ENCODE results near the gene FNDC3B.

Gene FNDC3B

DNA sequence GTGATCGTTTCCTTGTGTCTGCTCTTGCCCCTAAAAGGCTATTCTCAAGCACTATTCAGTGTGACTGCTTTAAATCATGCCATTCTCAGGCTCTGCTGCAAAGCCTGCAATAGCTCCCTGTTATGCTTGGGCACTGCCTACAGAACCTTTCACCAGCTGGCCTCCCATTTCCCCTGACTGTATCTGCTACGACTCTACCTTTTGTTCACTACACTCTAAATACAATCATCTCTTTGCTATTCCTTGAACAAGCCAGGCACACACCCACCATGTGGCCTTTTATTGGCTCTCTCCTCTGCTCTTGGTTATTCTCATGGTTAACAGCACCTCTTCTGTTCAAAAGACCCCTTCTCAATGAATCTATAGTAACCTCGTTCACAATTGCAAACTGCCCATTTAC lies 29.6 kb upstream of the FNDC3B start:
- no peaks in the 10 kb centered on the region for H3K4me1 ChIP-seq (ENCODE audit: low read length)

DNA sequence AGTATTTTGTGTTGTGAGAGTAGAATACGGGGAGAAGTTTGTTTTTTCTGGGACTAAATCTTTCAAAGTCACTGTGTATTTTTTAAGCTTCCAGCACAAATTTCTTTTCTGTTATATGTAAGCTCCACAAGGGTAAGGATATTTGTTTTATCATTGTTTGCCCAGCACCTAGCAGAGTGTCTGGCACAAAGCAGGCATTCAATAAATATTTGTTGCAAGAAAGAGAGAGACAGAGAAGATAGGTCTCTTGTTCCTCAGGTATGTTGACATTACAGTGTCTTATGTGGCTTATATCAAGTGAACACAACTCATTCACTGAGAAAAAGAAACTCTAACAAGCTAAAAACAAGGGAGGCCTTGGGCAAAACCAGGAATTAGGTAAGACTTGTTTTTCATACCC lies 26.6 kb upstream of the FNDC3B start:
- no peak overlapping the region for H3K4me3 ChIP-seq (ENCODE audit: low read length)
- H3K9ac ChIP-seq (ENCODE audit: low read length), result no peak overlapping the region
- no peak overlapping the region for H3K27ac ChIP-seq (ENCODE audit: low read length)
- no peaks in the 10 kb centered on the region for H3K9me2 ChIP-seq (replicated peaks; ENCODE audit: insufficient read depth, low read length)
- no peaks in the 10 kb centered on the region for H3K4me1 ChIP-seq (ENCODE audit: low read length)
- no peaks in the 10 kb centered on the region for H3K79me2 ChIP-seq (ENCODE audit: low read length)
- no peaks in the 10 kb centered on the region for H3K27me3 ChIP-seq (replicated peaks; ENCODE audit: insufficient read depth, low read length)
- TF ChIP-seq EZH2phosphoT487 (IDR thresholded peaks at IDR 0.05; ENCODE audit: low read length), result no peak
- no peak for TF ChIP-seq EZH2 (optimal IDR thresholded peaks at IDR 0.05; ENCODE audit: low read depth, low read length)
- TF ChIP-seq, protein P1, sequence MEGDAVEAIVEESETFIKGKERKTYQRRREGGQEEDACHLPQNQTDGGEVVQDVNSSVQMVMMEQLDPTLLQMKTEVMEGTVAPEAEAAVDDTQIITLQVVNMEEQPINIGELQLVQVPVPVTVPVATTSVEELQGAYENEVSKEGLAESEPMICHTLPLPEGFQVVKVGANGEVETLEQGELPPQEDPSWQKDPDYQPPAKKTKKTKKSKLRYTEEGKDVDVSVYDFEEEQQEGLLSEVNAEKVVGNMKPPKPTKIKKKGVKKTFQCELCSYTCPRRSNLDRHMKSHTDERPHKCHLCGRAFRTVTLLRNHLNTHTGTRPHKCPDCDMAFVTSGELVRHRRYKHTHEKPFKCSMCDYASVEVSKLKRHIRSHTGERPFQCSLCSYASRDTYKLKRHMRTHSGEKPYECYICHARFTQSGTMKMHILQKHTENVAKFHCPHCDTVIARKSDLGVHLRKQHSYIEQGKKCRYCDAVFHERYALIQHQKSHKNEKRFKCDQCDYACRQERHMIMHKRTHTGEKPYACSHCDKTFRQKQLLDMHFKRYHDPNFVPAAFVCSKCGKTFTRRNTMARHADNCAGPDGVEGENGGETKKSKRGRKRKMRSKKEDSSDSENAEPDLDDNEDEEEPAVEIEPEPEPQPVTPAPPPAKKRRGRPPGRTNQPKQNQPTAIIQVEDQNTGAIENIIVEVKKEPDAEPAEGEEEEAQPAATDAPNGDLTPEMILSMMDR (IDR thresholded peaks at IDR 0.05; ENCODE audit: low read length), result no peak
- H2AFZ ChIP-seq (ENCODE audit: low read length), result no peak overlapping the region
- no peaks in the 10 kb centered on the region for H3F3A ChIP-seq (ENCODE audit: insufficient read depth, low read length)
- H3K4me2 ChIP-seq (ENCODE audit: low read depth, low read length), result no peak overlapping the region
- no peaks in the 10 kb centered on the region for H3K36me3 ChIP-seq (replicated peaks; ENCODE audit: insufficient read depth, low read length)
- DNase-seq, result no peak
- H3K9me3 ChIP-seq (replicated peaks; ENCODE audit: insufficient read depth, low read length), result no peaks in the 10 kb centered on the region
- no peaks in the 10 kb centered on the region for H4K20me1 ChIP-seq (ENCODE audit: insufficient read depth, low read length)

More for the DNA sequence above, 29.6 kb upstream of the FNDC3B start:
- Histone ChIP-seq H3F3A (ENCODE audit: insufficient read depth, low read length) (no peaks in the 10 kb centered on the region), H3K9me3 (replicated peaks; ENCODE audit: insufficient read depth, low read length) (no peaks in the 10 kb centered on the region), H3K9ac (ENCODE audit: low read length) (no peak overlapping the region), H3K9me2 (replicated peaks; ENCODE audit: insufficient read depth, low read length) (no peaks in the 10 kb centered on the region), H3K36me3 (replicated peaks; ENCODE audit: insufficient read depth, low read length) (no peaks in the 10 kb centered on the region), H3K27me3 (replicated peaks; ENCODE audit: insufficient read depth, low read length) (no peaks in the 10 kb centered on the region), H4K20me1 (ENCODE audit: insufficient read depth, low read length) (no peaks in the 10 kb centered on the region), H3K27ac (ENCODE audit: low read length) (no peak overlapping the region), H3K4me3 (ENCODE audit: low read length) (no peak overlapping the region), H3K79me2 (ENCODE audit: low read length) (no peaks in the 10 kb centered on the region), H2AFZ (ENCODE audit: low read length) (no peak overlapping the region), H3K4me2 (ENCODE audit: low read depth, low read length) (no peak overlapping the region)
- no peak for DNase-seq
- TF ChIP-seq, protein P1 (IDR thresholded peaks at IDR 0.05; ENCODE audit: low read length), result no peak
- TF ChIP-seq EZH2phosphoT487 (IDR thresholded peaks at IDR 0.05; ENCODE audit: low read length) (no peak), EZH2 (optimal IDR thresholded peaks at IDR 0.05; ENCODE audit: low read depth, low read length) (no peak)

DNA sequence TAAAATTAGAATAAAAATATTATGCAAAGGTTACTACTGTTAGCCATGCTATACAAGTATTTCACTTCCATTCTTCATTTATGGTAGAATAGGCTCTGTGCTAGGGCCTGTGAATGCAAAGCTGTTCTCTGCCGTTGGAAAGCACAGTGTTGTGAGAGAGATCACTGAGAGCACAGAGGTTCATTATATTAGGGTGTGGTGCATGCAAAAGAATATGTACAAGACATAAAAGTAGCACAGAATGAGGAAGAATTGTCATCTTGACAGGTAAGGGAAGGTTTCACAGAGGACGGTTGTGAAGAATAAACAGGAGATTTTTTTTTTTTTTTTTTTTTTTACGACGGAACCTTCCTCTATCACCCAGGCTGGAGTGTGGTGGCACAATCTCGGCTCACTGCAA lies 25.2 kb upstream of the FNDC3B start:
- Histone ChIP-seq H3K9me2 (replicated peaks; ENCODE audit: insufficient read depth, low read length) (no peaks in the 10 kb centered on the region), H3K79me2 (ENCODE audit: low read length) (no peaks in the 10 kb centered on the region), H3K4me3 (ENCODE audit: low read length) (no peak overlapping the region), H3F3A (ENCODE audit: insufficient read depth, low read length) (no peaks in the 10 kb centered on the region), H2AFZ (ENCODE audit: low read length) (no peak overlapping the region), H3K27me3 (replicated peaks; ENCODE audit: insufficient read depth, low read length) (no peaks in the 10 kb centered on the region), H3K4me2 (ENCODE audit: low read depth, low read length) (no peak overlapping the region), H3K9ac (ENCODE audit: low read length) (no peak overlapping the region), H3K36me3 (replicated peaks; ENCODE audit: insufficient read depth, low read length) (no peaks in the 10 kb centered on the region), H4K20me1 (ENCODE audit: insufficient read depth, low read length) (no peaks in the 10 kb centered on the region), H3K27ac (ENCODE audit: low read length) (no peak overlapping the region), H3K4me1 (ENCODE audit: low read length) (no peaks in the 10 kb centered on the region), H3K9me3 (replicated peaks; ENCODE audit: insufficient read depth, low read length) (no peaks in the 10 kb centered on the region)
- no peak for TF ChIP-seq EZH2 (optimal IDR thresholded peaks at IDR 0.05; ENCODE audit: low read depth, low read length)
- TF ChIP-seq, protein P1 (IDR thresholded peaks at IDR 0.05; ENCODE audit: low read length), result no peak
- TF ChIP-seq EZH2phosphoT487 (IDR thresholded peaks at IDR 0.05; ENCODE audit: low read length), result no peak
- DNase-seq, result no peak
